NCI-H2171 treated with DMSO at 0.1 percent for 48 hours (cell line): ENCODE measurements around the gene AASS.
"Not testable (repeated sequence)": the region's sequence is repeated elsewhere in the genome, so short reads cannot be mapped to it uniquely, and the experiment has no call there.

Experiments used
- DNase-seq: peaks from one replicate; lab custom pipeline; 2025; lab: John Stamatoyannopoulos, UW

AASS gene

GRCh38 chr7:122143751-122144711 lies at the start of gene AASS:
TSS of gene AASS (minus strand) at chr7:122144249. CDS start at chr7:122133726, 10,523 bp downstream.
- peak; percentile 90 for DNase-seq

GRCh38 chr7:122188785-122189184 lies 44.7 kb upstream of the AASS start:
- no peak for DNase-seq

GRCh38 chr7:122183106-122183505 lies 39.1 kb upstream of the AASS start:
- no peak for DNase-seq

- no peak for DNase-seq
Observed at GRCh38 chr7:122182081-122182480, 38.0 kb upstream of the AASS start.

- not testable (repeated sequence) for DNase-seq
Observed at GRCh38 chr7:122172144-122172543, 28.1 kb upstream of the AASS start.

GRCh38 chr7:122166740-122167139 lies 22.7 kb upstream of the AASS start:
- no peak for DNase-seq

GRCh38 chr7:122166275-122166674 lies 22.2 kb upstream of the AASS start:
- DNase-seq, result no peak

- DNase-seq, result no peak
Observed at GRCh38 chr7:122161628-122162027, 17.6 kb upstream of the AASS start.

- no peak for DNase-seq
Observed at GRCh38 chr7:122155566-122155965, 11.5 kb upstream of the AASS start.

- no peak for DNase-seq
Observed at GRCh38 chr7:122148878-122149277, 4.8 kb upstream of the AASS start.

- no peak for DNase-seq
Observed at GRCh38 chr7:122148081-122148480, 4.0 kb upstream of the AASS start.

- no peak for DNase-seq
Observed at GRCh38 chr7:122145937-122146645, 2.0 kb upstream of the AASS start.

- no peak for DNase-seq
Observed at GRCh38 chr7:122143376-122143750, 686 bp downstream of the AASS start.

- no peak for DNase-seq
Observed at GRCh38 chr7:122140918-122141317, 3.1 kb downstream of the AASS start.

GRCh38 chr7:122137251-122138077 lies 6.6 kb downstream of the AASS start:
- DNase-seq, result no peak

GRCh38 chr7:122136639-122137245 lies 7.3 kb downstream of the AASS start:
- DNase-seq, result no peak

GRCh38 chr7:122136078-122136477 lies 8.0 kb downstream of the AASS start:
- no peak for DNase-seq

GRCh38 chr7:122135275-122135674 lies 8.8 kb downstream of the AASS start:
- no peak for DNase-seq

GRCh38 chr7:122134793-122135192 lies 9.3 kb downstream of the AASS start:
- not testable (repeated sequence) for DNase-seq

GRCh38 chr7:122133477-122133876 lies 10.6 kb downstream of the AASS start:
- no peak for DNase-seq

GRCh38 chr7:122132341-122132740 lies 11.7 kb downstream of the AASS start:
- no peak for DNase-seq

GRCh38 chr7:122123746-122124145 lies 20.3 kb downstream of the AASS start:
- DNase-seq, result no peak
